ENCODE results near the gene HTR6. TPM values are rescaled to one million over a fixed set of nuclear protein-coding genes. Genes with fewer than 3 reads are reported as not detected.

Gene HTR6
- total RNA-seq, 6 experiments from 2014 or later = not detected

DNA sequence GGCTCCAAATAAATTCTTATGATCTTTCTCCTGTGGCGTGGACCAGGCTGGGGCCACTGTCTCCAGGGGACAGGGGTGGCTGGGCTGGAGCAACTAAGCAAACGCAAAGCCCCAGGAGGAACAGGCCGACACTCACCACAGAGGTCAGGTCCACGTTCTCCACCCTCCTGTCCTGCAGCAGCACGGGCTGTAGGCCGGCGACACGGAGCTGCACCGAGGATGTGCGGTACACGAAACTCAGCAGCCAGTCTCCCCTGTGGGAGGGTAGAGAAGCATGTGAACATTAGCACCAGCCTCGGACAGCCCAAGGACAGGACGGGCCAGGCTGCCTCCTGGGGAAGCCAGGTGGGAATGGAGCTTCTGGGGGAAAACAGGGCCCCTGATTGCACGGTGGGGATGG is 29.6 kb downstream of the HTR6 start:
- ATAC-seq (peak in 1 of 4 donors; percentile 9), DNase-seq (no peak)
- intact Hi-C loops (cut with DNase I) = no loop called here
- H3K4me1 ChIP-seq = no peaks in the 10 kb centered on the region
- 100% methylated on average over 2 of the region's 14 CpGs for WGBS (ENCODE audit: insufficient coverage, low coverage, low lambda C conversion rate, missing lambda C conversion rate)
- no peaks in the 10 kb centered on the region for H3K9me3 ChIP-seq
- H3K27ac ChIP-seq = no peak overlapping the region
- no peak overlapping the region for H3K4me3 ChIP-seq
- H3K27me3 ChIP-seq = no peaks in the 10 kb centered on the region
- peaks cover 0 to 11% (median 2%) of the 10 kb centered on the region in 4 donors for H3K36me3 ChIP-seq
- no peak for TF ChIP-seq POLR2A (IDR thresholded peaks at IDR 0.05)
- TF ChIP-seq, protein P1, sequence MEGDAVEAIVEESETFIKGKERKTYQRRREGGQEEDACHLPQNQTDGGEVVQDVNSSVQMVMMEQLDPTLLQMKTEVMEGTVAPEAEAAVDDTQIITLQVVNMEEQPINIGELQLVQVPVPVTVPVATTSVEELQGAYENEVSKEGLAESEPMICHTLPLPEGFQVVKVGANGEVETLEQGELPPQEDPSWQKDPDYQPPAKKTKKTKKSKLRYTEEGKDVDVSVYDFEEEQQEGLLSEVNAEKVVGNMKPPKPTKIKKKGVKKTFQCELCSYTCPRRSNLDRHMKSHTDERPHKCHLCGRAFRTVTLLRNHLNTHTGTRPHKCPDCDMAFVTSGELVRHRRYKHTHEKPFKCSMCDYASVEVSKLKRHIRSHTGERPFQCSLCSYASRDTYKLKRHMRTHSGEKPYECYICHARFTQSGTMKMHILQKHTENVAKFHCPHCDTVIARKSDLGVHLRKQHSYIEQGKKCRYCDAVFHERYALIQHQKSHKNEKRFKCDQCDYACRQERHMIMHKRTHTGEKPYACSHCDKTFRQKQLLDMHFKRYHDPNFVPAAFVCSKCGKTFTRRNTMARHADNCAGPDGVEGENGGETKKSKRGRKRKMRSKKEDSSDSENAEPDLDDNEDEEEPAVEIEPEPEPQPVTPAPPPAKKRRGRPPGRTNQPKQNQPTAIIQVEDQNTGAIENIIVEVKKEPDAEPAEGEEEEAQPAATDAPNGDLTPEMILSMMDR (IDR thresholded peaks at IDR 0.05) = no peak

DNA sequence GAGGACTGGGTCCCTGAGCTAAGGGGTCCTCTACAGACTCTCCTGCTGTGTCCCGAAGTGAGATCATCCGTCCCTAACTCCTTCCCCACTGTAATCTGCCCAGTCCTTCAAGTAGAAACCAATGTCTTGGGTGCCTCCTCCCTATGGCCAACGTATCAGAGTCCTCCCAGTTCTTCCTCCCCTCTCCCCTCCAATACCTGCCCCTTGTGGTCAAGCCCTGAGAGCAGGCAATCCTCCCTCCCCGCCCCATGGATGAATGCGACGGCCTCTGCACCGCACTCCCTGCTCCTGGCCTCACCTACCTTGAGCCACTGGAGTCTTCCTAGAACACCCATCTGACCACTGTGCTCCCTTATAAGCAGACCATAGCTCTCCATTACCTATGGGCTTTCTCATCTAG is 31.1 kb downstream of the HTR6 start:
- intact Hi-C loops (cut with DNase I) = no loop called here
- DNase-seq = no peak

DNA sequence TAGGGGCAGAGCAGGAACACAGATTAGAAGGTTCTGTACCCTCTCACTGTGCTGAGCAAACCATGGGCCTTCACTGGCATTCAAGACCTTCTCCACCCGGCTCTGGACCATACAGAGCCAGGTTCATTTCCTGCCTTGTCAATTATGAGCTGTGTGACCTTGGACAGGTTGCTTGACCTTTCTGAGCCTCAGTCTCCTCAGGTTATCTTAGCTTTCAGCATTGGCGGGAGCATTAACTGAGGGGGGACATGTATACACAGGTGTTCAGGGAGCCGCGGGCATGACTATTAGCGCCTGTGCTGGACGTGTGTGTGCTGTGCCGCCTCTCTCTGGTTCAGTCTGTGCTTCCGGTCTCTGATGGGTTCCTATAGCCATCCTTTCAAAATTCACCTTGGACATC is 32.1 kb downstream of the HTR6 start:
- Histone ChIP-seq H3K27ac (no peak overlapping the region), H3K27me3 (no peaks in the 10 kb centered on the region), H3K9me3 (no peaks in the 10 kb centered on the region), H3K4me3 (no peak overlapping the region), H3K4me1 (no peaks in the 10 kb centered on the region), H3K36me3 (peaks cover 0 to 11% (median 2%) of the 10 kb centered on the region in 4 donors)
- DNase-seq = no peak
- ATAC-seq = no peak
- 96% methylated on average over 5 of the region's 8 CpGs for WGBS (ENCODE audit: insufficient coverage, low coverage, low lambda C conversion rate, missing lambda C conversion rate)
- intact Hi-C loops (cut with DNase I) = no loop called here
- TF ChIP-seq, protein P1 (IDR thresholded peaks at IDR 0.05) = no peak
- TF ChIP-seq POLR2A (IDR thresholded peaks at IDR 0.05) = no peak

More for the DNA sequence above, 31.1 kb downstream of the HTR6 start:
- Histone ChIP-seq H3K27ac (no peak overlapping the region), H3K36me3 (peaks cover 0 to 11% (median 2%) of the 10 kb centered on the region in 4 donors), H3K9me3 (no peaks in the 10 kb centered on the region), H3K4me1 (no peaks in the 10 kb centered on the region), H3K27me3 (no peaks in the 10 kb centered on the region), H3K4me3 (no peak overlapping the region)
- WGBS (ENCODE audit: insufficient coverage, low coverage, low lambda C conversion rate, missing lambda C conversion rate) = no CpG with 5 or more reads among the region's 7 CpGs
- TF ChIP-seq, protein P1 (IDR thresholded peaks at IDR 0.05) = no peak
- no peak for TF ChIP-seq POLR2A (IDR thresholded peaks at IDR 0.05)
- no peak for ATAC-seq

DNA sequence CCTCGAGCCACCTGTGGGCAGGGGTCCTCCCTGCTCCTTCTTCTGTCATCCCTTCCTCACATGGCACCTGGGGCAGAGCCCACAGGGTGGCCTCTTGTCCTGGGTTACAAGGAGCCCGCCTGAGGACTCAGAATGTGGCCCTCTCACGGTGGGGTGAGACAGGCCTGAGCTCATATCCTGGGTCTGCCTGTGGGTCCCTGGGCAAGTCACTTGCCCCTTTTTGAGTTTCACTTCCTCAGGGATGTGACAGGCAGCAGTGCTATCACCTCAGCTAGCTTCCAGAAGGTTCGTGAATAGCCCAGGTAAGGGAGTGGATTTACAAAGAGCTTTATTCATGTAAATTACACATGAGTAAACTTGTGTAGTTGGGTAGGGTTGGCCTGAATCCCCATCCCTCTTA is 33.5 kb downstream of the HTR6 start:
- TF ChIP-seq POLR2A (IDR thresholded peaks at IDR 0.05) = no peak
- TF ChIP-seq, protein P1 (IDR thresholded peaks at IDR 0.05) = no peak
- Histone ChIP-seq H3K9me3 (no peaks in the 10 kb centered on the region), H3K27me3 (no peaks in the 10 kb centered on the region), H3K36me3 (peaks cover 0 to 10% (median 1%) of the 10 kb centered on the region in 4 donors), H3K4me1 (no peaks in the 10 kb centered on the region), H3K27ac (no peak overlapping the region), H3K4me3 (no peak overlapping the region)
- DNase-seq (no peak), ATAC-seq (no peak)
- intact Hi-C loops (cut with DNase I) = no loop called here
- WGBS (ENCODE audit: insufficient coverage, low coverage, low lambda C conversion rate, missing lambda C conversion rate) = 90% methylated on average over 1 of the region's 4 CpGs
